Hematopoietic multipotent progenitor cell treated with erythropoietin and hydrocortisone succinate and interleukin-3 and kit ligand, for 17 days (in vitro differentiated cells): ENCODE data around the gene TRPM8.

Experiments
- DNase-seq: peaks from one replicate; pipeline ENCODE4 v3.0.0-alpha.2; 2015; ENCODE audit warnings: low spot score

The TRPM8 gene

GRCh38 chr2:234048049-234048448 is 130.9 kb downstream of the TRPM8 start:
- no peak for DNase-seq

- no peak for DNase-seq
Observed at GRCh38 chr2:234050455-234051135, 133.4 kb downstream of the TRPM8 start, which contains the start of gene SPP2. Gene SPP2 (plus strand): TSS chr2:234050702. CDS start chr2:234050787, 85 bp downstream.

DNA sequence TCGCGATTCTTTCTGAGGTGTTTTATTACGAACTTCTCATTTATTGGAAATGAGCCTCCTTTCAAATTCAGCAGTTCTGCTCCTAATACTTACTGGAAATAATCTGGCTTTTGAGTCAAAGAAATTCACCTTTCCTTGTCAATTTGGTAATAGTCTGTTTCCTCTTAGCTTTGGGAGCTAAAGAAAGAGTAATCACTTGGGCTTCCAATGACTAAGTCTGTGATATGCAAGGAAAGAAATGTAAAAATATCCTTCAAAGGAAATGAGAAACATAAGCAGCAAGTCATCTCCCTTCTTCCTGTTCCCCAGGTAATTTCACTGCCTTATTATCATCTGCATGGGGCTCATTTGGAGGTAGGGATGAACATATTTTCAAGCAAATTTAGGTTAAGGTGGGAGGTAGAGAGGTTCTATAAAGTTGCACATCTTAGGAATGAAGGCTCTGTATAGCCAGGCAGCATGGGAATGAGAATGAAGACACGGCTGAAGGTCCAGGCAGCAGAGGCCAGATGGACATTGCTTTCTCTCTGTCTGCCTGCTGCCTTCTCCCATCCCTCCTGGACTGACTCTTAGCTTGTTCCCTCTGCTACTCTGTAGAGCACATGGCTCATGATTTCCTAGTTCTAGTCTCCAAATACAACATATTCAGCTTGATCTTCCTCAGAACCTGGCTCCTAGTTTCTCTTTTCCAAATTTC is 134.3 kb downstream of the TRPM8 start:
- DNase-seq, result no peak

DNA sequence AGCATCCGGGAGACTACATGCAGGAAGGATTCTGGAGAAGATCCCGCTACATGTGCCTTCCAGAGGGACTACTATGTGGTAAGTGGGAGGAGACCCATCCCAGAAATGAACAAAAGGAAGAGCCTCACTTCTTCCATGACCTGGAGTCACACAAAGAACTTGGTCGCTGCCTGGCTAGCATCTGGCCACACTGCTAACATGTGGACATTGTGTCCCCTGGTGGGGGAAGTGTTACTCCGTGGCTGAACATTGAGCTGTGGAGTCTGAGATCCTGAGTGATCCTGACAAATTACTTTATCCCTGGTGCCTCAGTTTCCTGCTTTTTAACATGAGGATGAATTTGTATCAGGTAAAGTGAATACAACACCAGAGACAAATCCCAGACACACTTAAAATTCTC is 141.7 kb downstream of the TRPM8 start:
- DNase-seq, result no peak

DNA sequence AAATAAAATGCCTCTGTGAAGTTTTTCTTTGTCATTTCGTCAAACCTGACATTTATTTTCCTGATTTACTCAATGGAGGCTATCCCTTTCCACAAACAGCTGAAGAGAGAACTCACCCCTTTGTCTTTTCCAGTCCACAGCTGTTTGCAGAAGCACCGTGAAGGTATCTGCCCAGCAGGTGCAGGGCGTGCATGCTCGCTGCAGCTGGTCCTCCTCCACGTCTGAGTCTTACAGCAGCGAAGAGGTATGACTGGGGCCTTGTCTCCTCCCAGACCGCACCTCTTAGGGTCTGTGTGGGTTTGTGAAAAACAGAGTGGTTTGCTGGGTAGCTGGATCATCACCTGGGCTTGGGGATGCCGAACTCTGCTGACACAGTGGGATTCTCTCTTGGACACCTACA is 143.1 kb downstream of the TRPM8 start:
- no peak for DNase-seq

DNA sequence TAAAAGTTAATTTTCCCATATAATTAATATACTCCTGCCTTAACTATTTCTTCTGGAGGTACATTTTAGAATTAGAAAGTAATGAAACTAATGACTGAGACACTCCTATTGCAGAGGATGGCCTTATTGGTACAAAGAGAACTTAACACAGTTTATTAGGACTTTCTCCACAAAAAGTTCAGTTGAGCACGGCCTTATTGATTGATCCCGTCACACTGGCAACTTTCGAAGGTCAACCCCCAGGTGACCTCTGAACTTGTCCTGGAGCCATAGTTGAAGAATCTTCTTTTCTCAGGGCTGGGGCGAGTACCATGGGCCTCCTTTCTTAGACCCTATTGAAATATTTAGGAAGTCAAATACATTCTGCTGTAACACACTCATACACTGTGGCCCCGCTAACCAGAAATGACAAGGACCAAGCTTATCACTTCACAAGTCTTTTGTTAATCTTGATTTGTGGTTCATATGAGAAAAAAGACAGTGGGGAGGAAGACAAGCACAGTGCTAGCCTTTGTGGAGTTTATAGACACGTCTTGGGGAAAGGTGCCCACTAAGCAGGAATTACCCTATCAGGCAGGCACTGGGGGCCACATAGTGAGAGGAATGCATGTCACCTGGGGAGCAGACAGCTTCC is 144.6 kb downstream of the TRPM8 start:
- no peak for DNase-seq

DNA sequence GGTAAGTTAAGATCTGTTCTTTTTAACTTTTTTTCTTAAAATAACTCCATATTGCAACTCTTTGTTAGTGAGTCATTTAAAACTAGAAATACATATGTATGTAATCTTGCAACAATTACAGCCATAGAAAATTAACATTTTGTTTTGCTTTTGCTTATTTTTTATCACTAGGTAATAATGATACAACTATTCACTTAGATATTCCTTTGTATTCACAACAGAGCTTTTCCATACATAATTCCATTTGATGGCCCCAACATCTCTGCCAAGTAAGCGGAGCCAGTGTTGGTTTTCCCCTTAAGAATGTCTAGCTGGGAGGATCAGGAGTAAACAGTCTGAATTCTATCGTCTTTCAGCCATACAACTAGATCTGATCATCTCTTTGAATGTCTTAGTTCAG is 149.4 kb downstream of the TRPM8 start:
- DNase-seq, result no peak
